Measurements from ENCODE around the gene COL9A2. TPM values are rescaled to one million over a fixed set of nuclear protein-coding genes. Genes with fewer than 3 reads are reported as not detected.

Gene COL9A2
- polyA plus RNA-seq, 2 donors, result 0.54 to 1.3 TPM

DNA sequence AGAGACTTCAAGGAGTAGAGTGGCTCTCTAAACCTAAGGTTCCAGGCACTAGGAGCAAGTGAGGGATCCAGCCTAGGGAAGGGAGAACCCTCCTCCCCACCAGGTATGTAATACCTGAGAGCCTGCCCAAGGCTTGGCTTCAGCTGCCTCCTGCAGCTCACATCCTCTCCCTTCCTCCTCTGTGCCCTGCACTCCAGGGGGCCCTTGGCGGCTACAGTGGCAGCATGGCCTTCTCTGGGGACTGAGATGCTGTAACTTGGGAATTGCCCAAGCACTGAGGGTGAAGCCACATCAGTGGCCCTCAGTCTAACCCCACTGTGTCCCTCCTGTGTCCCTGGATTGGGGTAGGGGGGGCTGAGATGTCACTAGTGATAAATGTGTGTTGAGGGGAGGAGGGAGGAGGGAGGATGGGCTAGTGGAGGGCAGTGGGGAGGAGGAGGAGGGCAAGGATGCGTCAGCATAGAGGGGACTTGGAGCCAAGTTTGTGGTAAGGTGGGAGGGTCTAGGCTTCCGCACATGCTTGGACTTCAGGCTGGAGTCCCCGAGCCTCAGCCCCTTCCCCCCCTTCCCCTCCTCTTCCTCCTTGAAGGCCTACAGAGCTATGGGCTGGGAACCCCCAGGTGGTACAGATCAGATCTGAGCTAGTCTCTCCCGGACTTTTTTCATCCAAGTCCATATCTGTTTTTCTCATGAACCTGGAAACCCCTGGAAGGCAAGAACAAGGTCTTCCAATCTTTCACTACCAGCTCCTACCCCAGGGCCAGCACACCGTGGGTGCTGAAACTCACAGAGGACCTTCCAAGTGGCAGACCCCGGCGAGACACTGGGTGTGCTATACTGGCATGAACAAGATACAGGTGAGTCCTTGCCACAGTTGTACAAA, 17.5 kb downstream of the COL9A2 start:
- Histone ChIP-seq H3K27ac (ENCODE audit: low read depth in 2 of 2, low read length in 1 of 2) (no peak overlapping the region), H3K9me3 (ENCODE audit: control insufficient read depth in 2 of 2, insufficient read depth in 1 of 2, low read depth in 1 of 2, low read length in 1 of 2) (no peaks in the 10 kb centered on the region), H3K4me1 (ENCODE audit: control insufficient read depth in 2 of 2, insufficient read depth in 2 of 2, low read length in 1 of 2) (no peaks in the 10 kb centered on the region), H3K27me3 (ENCODE audit: control insufficient read depth in 1 of 2, insufficient read depth in 2 of 2, low read length in 2 of 2) (no peaks in the 10 kb centered on the region), H3K36me3 (ENCODE audit: control insufficient read depth in 2 of 2, insufficient read depth in 2 of 2, low read length in 1 of 2) (no peaks in the 10 kb centered on the region), H3K4me3 (ENCODE audit: low read depth in 1 of 2, low read length in 2 of 2) (no peak overlapping the region)
- 54 to 55% methylated on average over 8 of the region's 8 CpGs for WGBS, 2 donors

DNA sequence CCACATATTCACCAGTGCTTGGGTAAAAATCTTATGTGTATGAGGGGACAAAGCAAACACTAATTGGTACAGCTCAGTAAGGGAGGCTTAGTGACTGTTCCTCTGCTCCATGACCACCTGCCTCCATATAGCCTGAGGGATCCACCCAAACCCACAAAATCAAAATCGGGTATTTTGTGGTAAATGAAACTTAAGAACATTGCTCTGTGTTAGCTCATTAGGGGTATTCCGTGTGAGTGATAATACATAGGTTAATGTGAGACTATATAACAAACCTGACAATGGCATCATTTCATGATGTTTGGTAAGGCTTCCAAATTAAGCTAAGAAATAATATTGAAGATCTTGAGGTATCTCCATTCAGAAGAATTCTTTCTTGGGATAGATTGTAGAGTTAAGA, 25.8 kb downstream of the COL9A2 start:
- 80 to 85% methylated on average over 2 of the region's 2 CpGs for WGBS, 2 donors
- Histone ChIP-seq H3K27ac (ENCODE audit: low read depth in 2 of 2, low read length in 1 of 2) (no peak overlapping the region), H3K4me3 (ENCODE audit: low read depth in 1 of 2, low read length in 2 of 2) (no peak overlapping the region), H3K9me3 (ENCODE audit: control insufficient read depth in 2 of 2, insufficient read depth in 1 of 2, low read depth in 1 of 2, low read length in 1 of 2) (no peaks in the 10 kb centered on the region), H3K4me1 (ENCODE audit: control insufficient read depth in 2 of 2, insufficient read depth in 2 of 2, low read length in 1 of 2) (no peaks in the 10 kb centered on the region), H3K36me3 (ENCODE audit: control insufficient read depth in 2 of 2, insufficient read depth in 2 of 2, low read length in 1 of 2) (peaks cover 0 to 9% of the 10 kb centered on the region in 2 donors), H3K27me3 (ENCODE audit: control insufficient read depth in 1 of 2, insufficient read depth in 2 of 2, low read length in 2 of 2) (no peaks in the 10 kb centered on the region)

GRCh38 chr1:40281853-40282252, 35.2 kb downstream of the COL9A2 start:
- 54 to 62% methylated on average over 2 of the region's 2 CpGs for WGBS, 2 donors
- H3K9me3 ChIP-seq (ENCODE audit: control insufficient read depth in 2 of 2, insufficient read depth in 1 of 2, low read depth in 1 of 2, low read length in 1 of 2), result no peaks in the 10 kb centered on the region
- no peaks in the 10 kb centered on the region for H3K27me3 ChIP-seq (ENCODE audit: control insufficient read depth in 1 of 2, insufficient read depth in 2 of 2, low read length in 2 of 2)
- peaks cover 0 to 2% of the 10 kb centered on the region in 2 donors for H3K36me3 ChIP-seq (ENCODE audit: control insufficient read depth in 2 of 2, insufficient read depth in 2 of 2, low read length in 1 of 2)
- no peak overlapping the region for H3K4me3 ChIP-seq (ENCODE audit: low read depth in 1 of 2, low read length in 2 of 2)
- no peak overlapping the region for H3K27ac ChIP-seq (ENCODE audit: low read depth in 2 of 2, low read length in 1 of 2)
- H3K4me1 ChIP-seq (ENCODE audit: control insufficient read depth in 2 of 2, insufficient read depth in 2 of 2, low read length in 1 of 2), result no peaks in the 10 kb centered on the region

DNA sequence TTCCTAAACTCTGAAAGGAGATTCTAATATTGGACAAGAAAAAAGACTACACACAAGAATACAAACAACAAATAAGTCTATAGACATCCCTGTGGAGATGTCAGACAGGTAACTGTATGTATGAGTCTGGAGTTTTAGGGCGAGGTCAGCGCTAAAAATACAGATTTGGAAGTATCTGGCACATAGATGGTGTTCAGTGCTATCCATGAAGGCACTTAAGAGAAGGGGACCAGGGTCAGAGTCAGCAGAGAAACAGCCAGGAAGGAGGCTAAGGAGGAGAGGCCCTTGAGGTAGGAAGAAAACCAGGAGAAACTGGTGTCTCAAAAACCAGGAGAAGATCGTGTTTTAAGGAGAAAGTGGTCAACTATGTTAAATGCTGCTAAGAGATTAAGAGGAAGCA, 41.0 kb downstream of the COL9A2 start:
- no peaks in the 10 kb centered on the region for H3K4me1 ChIP-seq (ENCODE audit: control insufficient read depth in 2 of 2, insufficient read depth in 2 of 2, low read length in 1 of 2)
- H3K9me3 ChIP-seq (ENCODE audit: control insufficient read depth in 2 of 2, insufficient read depth in 1 of 2, low read depth in 1 of 2, low read length in 1 of 2), result no peaks in the 10 kb centered on the region
- peaks cover 2 to 7% of the 10 kb centered on the region in 2 donors for H3K36me3 ChIP-seq (ENCODE audit: control insufficient read depth in 2 of 2, insufficient read depth in 2 of 2, low read length in 1 of 2)
- no peaks in the 10 kb centered on the region for H3K27me3 ChIP-seq (ENCODE audit: control insufficient read depth in 1 of 2, insufficient read depth in 2 of 2, low read length in 2 of 2)
- no peak overlapping the region for H3K4me3 ChIP-seq (ENCODE audit: low read depth in 1 of 2, low read length in 2 of 2)
- 95 to 99% methylated on average over 3 of the region's 3 CpGs for WGBS, 2 donors
- no peak overlapping the region for H3K27ac ChIP-seq (ENCODE audit: low read depth in 2 of 2, low read length in 1 of 2)

- peak overlapping the region in 1 of 2 donors; percentile 13 for H3K27ac ChIP-seq (ENCODE audit: low read depth in 2 of 2, low read length in 1 of 2)
- peaks cover 5 to 7% of the 10 kb centered on the region in 2 donors for H3K36me3 ChIP-seq (ENCODE audit: control insufficient read depth in 2 of 2, insufficient read depth in 2 of 2, low read length in 1 of 2)
Measured at GRCh38 chr1:40274331-40274730, 42.8 kb downstream of the COL9A2 start.

GRCh38 chr1:40273547-40274166, 43.4 kb downstream of the COL9A2 start:
- no peaks in the 10 kb centered on the region for H3K27me3 ChIP-seq (ENCODE audit: control insufficient read depth in 1 of 2, insufficient read depth in 2 of 2, low read length in 2 of 2)
- WGBS, 2 donors, result 68 to 86% methylated on average over 4 of the region's 4 CpGs
- H3K36me3 ChIP-seq (ENCODE audit: control insufficient read depth in 2 of 2, insufficient read depth in 2 of 2, low read length in 1 of 2), result peaks cover 3 to 7% of the 10 kb centered on the region in 2 donors
- no peak overlapping the region for H3K4me3 ChIP-seq (ENCODE audit: low read depth in 1 of 2, low read length in 2 of 2)
- no peaks in the 10 kb centered on the region for H3K9me3 ChIP-seq (ENCODE audit: control insufficient read depth in 2 of 2, insufficient read depth in 1 of 2, low read depth in 1 of 2, low read length in 1 of 2)
- H3K27ac ChIP-seq (ENCODE audit: low read depth in 2 of 2, low read length in 1 of 2), result no peak overlapping the region
- no peaks in the 10 kb centered on the region for H3K4me1 ChIP-seq (ENCODE audit: control insufficient read depth in 2 of 2, insufficient read depth in 2 of 2, low read length in 1 of 2)

More at GRCh38 chr1:40274331-40274730, 42.8 kb downstream of the COL9A2 start:
- Histone ChIP-seq H3K4me1 (ENCODE audit: control insufficient read depth in 2 of 2, insufficient read depth in 2 of 2, low read length in 1 of 2) (no peaks in the 10 kb centered on the region), H3K9me3 (ENCODE audit: control insufficient read depth in 2 of 2, insufficient read depth in 1 of 2, low read depth in 1 of 2, low read length in 1 of 2) (no peaks in the 10 kb centered on the region), H3K27me3 (ENCODE audit: control insufficient read depth in 1 of 2, insufficient read depth in 2 of 2, low read length in 2 of 2) (no peaks in the 10 kb centered on the region), H3K4me3 (ENCODE audit: low read depth in 1 of 2, low read length in 2 of 2) (no peak overlapping the region)
- 93 to 95% methylated on average over 2 of the region's 2 CpGs for WGBS, 2 donors

- Histone ChIP-seq H3K4me3 (ENCODE audit: low read depth in 1 of 2, low read length in 2 of 2) (no peak overlapping the region), H3K4me1 (ENCODE audit: control insufficient read depth in 2 of 2, insufficient read depth in 2 of 2, low read length in 1 of 2) (no peaks in the 10 kb centered on the region), H3K27me3 (ENCODE audit: control insufficient read depth in 1 of 2, insufficient read depth in 2 of 2, low read length in 2 of 2) (no peaks in the 10 kb centered on the region), H3K27ac (ENCODE audit: low read depth in 2 of 2, low read length in 1 of 2) (no peak overlapping the region), H3K9me3 (ENCODE audit: control insufficient read depth in 2 of 2, insufficient read depth in 1 of 2, low read depth in 1 of 2, low read length in 1 of 2) (no peaks in the 10 kb centered on the region), H3K36me3 (ENCODE audit: control insufficient read depth in 2 of 2, insufficient read depth in 2 of 2, low read length in 1 of 2) (peaks cover 3 to 7% of the 10 kb centered on the region in 2 donors)
- WGBS, 2 donors, result 89 to 97% methylated on average over 3 of the region's 3 CpGs
Measured at GRCh38 chr1:40272653-40273213, 44.4 kb downstream of the COL9A2 start.

DNA sequence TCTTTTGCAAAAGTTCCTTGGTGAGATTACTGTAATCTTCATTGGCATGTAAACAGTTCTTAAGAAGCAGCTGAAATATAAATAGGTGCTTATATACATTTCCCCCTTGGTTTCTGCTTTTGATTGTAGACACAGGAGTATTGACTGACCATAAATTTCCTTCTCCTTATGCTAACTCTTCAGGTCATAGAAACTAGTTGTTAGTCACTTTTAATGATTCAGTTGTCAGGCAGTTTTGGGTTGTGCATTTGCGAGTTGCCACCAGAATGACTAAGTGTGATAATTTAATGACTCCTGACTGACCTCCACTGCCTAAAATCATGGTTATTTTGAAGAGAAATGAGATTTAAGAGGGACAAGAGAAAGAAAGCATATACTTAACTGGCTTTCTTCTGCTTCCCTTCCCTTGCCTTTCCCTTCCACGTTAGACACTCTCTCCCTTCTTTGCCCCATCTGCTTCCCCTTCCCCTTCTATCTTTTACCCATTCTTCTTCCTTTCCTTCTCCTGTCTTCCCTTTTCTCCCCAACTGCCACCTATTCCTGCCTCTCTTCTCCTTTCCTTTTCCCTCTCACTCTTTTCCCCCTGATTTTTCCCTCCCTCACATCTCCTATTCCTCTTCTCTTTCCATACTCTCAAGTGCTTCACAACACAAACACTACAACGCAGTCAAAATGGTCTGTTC, 46.8 kb downstream of the COL9A2 start:
- Histone ChIP-seq H3K4me3 (ENCODE audit: low read depth in 1 of 2, low read length in 2 of 2) (no peak overlapping the region), H3K9me3 (ENCODE audit: control insufficient read depth in 2 of 2, insufficient read depth in 1 of 2, low read depth in 1 of 2, low read length in 1 of 2) (no peaks in the 10 kb centered on the region), H3K36me3 (ENCODE audit: control insufficient read depth in 2 of 2, insufficient read depth in 2 of 2, low read length in 1 of 2) (peaks cover 3 to 9% of the 10 kb centered on the region in 2 donors), H3K4me1 (ENCODE audit: control insufficient read depth in 2 of 2, insufficient read depth in 2 of 2, low read length in 1 of 2) (no peaks in the 10 kb centered on the region), H3K27ac (ENCODE audit: low read depth in 2 of 2, low read length in 1 of 2) (no peak overlapping the region), H3K27me3 (ENCODE audit: control insufficient read depth in 1 of 2, insufficient read depth in 2 of 2, low read length in 2 of 2) (no peaks in the 10 kb centered on the region)
- WGBS, 2 donors, result 50 to 72% methylated on average over 3 of the region's 3 CpGs

DNA sequence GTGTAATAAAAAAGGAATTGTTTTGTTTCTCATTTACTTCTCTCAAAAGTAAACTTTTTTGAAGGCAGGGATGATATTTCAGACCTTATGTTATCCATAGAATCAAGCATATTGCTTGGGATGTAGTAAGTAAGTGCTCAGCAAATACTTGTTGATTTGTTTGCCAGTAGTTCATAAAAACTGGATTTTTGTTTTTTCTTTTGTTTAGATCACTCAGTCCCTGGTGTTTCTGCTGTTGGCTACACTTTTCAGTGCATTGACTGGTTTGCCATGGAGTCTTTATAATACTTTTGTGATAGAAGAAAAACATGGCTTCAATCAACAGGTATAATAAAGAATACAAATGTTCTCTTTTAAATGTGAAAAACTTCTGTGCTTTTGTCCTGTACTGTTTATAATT, 48.9 kb downstream of the COL9A2 start:
- H3K9me3 ChIP-seq (ENCODE audit: control insufficient read depth in 2 of 2, insufficient read depth in 1 of 2, low read depth in 1 of 2, low read length in 1 of 2), result no peaks in the 10 kb centered on the region
- no peaks in the 10 kb centered on the region for H3K27me3 ChIP-seq (ENCODE audit: control insufficient read depth in 1 of 2, insufficient read depth in 2 of 2, low read length in 2 of 2)
- H3K4me3 ChIP-seq (ENCODE audit: low read depth in 1 of 2, low read length in 2 of 2), result no peak overlapping the region
- H3K36me3 ChIP-seq (ENCODE audit: control insufficient read depth in 2 of 2, insufficient read depth in 2 of 2, low read length in 1 of 2), result peaks cover 3 to 6% of the 10 kb centered on the region in 2 donors
- no peaks in the 10 kb centered on the region for H3K4me1 ChIP-seq (ENCODE audit: control insufficient read depth in 2 of 2, insufficient read depth in 2 of 2, low read length in 1 of 2)
- H3K27ac ChIP-seq (ENCODE audit: low read depth in 2 of 2, low read length in 1 of 2), result no peak overlapping the region
